Ovary (tissue), 9 donors: ENCODE results near the gene SNX5. TPM values are rescaled to one million over a fixed set of nuclear protein-coding genes. Genes with fewer than 3 reads are reported as not detected.

Source experiments
- DNase-seq, 5 donors: peaks; one replicate each; pipeline ENCODE4 v3.0.0-alpha.2; 2019 to 2020
- H3K27ac ChIP-seq, 2 donors: fragments of 200-600 bp; one replicate each; pipeline versions ENCODE4 v1.5.1 to v1.8.0; 2019 to 2022
- H3K27me3 ChIP-seq: fragments of 200-600 bp; one replicate; pipeline ENCODE4 v1.8.0; 2022
- H3K36me3 ChIP-seq: fragments of 200-600 bp; sonication (generic); one replicate; pipeline ENCODE4 v1.5.1; 2019
- H3K4me1 ChIP-seq: one replicate; pipeline ENCODE4 v1.8.1; 2013; ENCODE audit warnings: mild to moderate bottlenecking, moderate library complexity; ENCODE audit not compliant: insufficient read depth
- H3K4me3 ChIP-seq: fragments of 200-600 bp; sonication (generic); one replicate; pipeline ENCODE4 v1.5.1; 2017
- H3K9me3 ChIP-seq, 2 donors: fragments of 200-600 bp in 1 of 2; sonication (generic) in 1 of 2; one replicate each; pipeline versions ENCODE4 v1.5.1 to v1.8.1; 2013 to 2019; ENCODE audit warnings: mild to moderate bottlenecking in 1 of 2, moderate library complexity in 1 of 2
- EP300 ChIP-seq: sonication (generic); formaldehyde crosslinking; IDR thresholded peaks from one replicate; pipeline ENCODE4 v1.6.1; 2017; ENCODE audit warnings: antibody characterized with exemption
- POLR2A ChIP-seq: fragments of 450-650 bp; IDR thresholded peaks from one replicate; pipeline ENCODE4 v1.6.1; 2017; ENCODE audit warnings: antibody characterized with exemption, mild to moderate bottlenecking, moderate library complexity
- whole genome bisulfite sequencing, 3 donors: extraction: QIAGEN DNeasy Blood & Tissue Kit in 1 of 3; methylation state at CpG; one replicate each; pipeline versions ENCODE4 v1.1.5 to v1.1.7; 2013 to 2017; 5-methylcytosine and 5-hydroxymethylcytosine counted together
- intact Hi-C, 4 donors: fragments of 100-400 bp; cut with DNase I; formaldehyde crosslinking; loops; one replicate each; pipeline versions ENCODE4 v1.11.0 to v1.15.1; 2022 to 2023
- polyA plus RNA-seq, 2 donors: library from polyadenylated mRNA; stranded (reverse); fragments of 200-250 nt in 1 of 2; fragments of 350-450 nt in 1 of 2; fragmentation: Illumina TruSeq in 1 of 2; extraction: RNeasy Lipid Tissue Mini Kit (QIAGEN cat#74804) in 1 of 2; gene quantifications; one replicate each; pipeline ENCODE4 v1.2.3, GENCODE V29; 2013 to 2014
- total RNA-seq, 7 donors: library from RNA; depleted of rRNA in 2 of 7; stranded (reverse); fragments of >200 nt in 2 of 7; fragmentation: NEBNext Ultra II Directional in 3 of 7; extraction: Animal tissue kit (Norgen Biotek cat#: 25700) in 3 of 7; gene quantifications; one replicate each; pipeline versions ENCODE4 v1.1.0 to v1.2.4, GENCODE V29; 2016 to 2023
- TF ChIP-seq, protein P1 (sequence below), 3 donors: fragments of 450-650 bp in 2 of 3; fragments of 200-600 bp in 1 of 3; IDR thresholded peaks; one replicate each; pipeline versions ENCODE4 v1.5.1 to v1.8.0; 2016 to 2022; ENCODE audit warnings: antibody characterized with exemption in 3 of 3, mild to moderate bottlenecking in 1 of 3
- donor health status: DM: no; HTN: no; CAD: no; lungs with moderate emphysema.
- donor health status: DM: no; HTN: no; CAD: no.
- donor health status: Bipolar disorder and iron deficiency.
- donor health status: DM: yes; HTN: yes; CAD: no.
- donor health status: DM: no; HTN: no; CAD: no.
- donor health status: DM: yes; HTN: yes; CAD: no.

Gene SNX5
- total and polyA plus RNA-seq, 9 donors = 74.0 to 143 (median 101) TPM

DNA sequence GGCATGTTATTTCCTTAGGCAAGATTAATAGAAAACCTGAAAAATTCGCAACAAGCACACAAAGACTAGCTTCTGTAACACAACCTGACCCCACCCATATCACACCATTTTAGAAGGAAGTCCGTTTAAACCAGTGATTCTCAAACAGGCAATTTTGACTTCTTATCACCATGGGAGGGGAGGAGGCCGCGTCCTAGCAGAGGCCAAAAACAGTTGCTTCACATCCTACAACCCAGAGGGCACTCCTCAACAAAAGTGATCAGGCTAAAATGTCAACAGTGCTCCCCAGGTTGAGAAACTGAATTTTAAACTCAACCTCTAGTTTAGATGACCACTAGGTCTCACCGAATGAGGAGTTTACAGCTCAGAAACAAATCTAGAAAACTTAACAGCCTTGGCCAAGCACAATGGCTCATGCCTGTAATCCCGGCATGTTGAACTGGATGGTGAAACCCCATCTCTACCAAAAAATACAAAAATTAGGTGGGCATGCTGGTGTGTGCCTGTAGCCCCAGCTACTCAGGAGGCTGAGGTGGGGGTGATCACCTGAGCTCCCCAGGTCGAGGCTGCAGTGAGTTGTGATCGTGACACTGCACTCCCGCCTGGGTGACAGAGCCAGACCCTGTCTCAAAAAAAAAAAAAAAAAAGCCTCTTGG lies 3.4 kb downstream of the SNX5 start:
- H3K36me3 ChIP-seq = no peaks in the 10 kb centered on the region
- WGBS, 3 donors = 43 to 60% (median 48%) methylated on average over 9 of the region's 9 CpGs
- no peak overlapping the region for H3K4me3 ChIP-seq
- peaks cover 32% of the 10 kb centered on the region for H3K4me1 ChIP-seq
- H3K27ac ChIP-seq = no peak overlapping the region
- H3K27me3 ChIP-seq = no peaks in the 10 kb centered on the region
- TF ChIP-seq POLR2A = no peak
- TF ChIP-seq, protein P1, sequence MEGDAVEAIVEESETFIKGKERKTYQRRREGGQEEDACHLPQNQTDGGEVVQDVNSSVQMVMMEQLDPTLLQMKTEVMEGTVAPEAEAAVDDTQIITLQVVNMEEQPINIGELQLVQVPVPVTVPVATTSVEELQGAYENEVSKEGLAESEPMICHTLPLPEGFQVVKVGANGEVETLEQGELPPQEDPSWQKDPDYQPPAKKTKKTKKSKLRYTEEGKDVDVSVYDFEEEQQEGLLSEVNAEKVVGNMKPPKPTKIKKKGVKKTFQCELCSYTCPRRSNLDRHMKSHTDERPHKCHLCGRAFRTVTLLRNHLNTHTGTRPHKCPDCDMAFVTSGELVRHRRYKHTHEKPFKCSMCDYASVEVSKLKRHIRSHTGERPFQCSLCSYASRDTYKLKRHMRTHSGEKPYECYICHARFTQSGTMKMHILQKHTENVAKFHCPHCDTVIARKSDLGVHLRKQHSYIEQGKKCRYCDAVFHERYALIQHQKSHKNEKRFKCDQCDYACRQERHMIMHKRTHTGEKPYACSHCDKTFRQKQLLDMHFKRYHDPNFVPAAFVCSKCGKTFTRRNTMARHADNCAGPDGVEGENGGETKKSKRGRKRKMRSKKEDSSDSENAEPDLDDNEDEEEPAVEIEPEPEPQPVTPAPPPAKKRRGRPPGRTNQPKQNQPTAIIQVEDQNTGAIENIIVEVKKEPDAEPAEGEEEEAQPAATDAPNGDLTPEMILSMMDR (IDR thresholded peaks at IDR 0.05) = no peak
- no peaks in the 10 kb centered on the region for H3K9me3 ChIP-seq
- intact Hi-C loops = loop anchor here in 1 of 4 donors (5.0 kb wide), 1 partner anchor 283 kb away; the partner anchor contains the start of gene RRBP1
- DNase-seq = no peak

- intact Hi-C loops = loop anchor here in 1 of 4 donors (5.0 kb wide), 1 partner anchor 282 kb away; the partner anchor contains the start of gene RRBP1
- no peaks in the 10 kb centered on the region for H3K27me3 ChIP-seq
- H3K36me3 ChIP-seq = no peaks in the 10 kb centered on the region
- TF ChIP-seq EP300 (no peak), POLR2A (no peak)
- TF ChIP-seq, protein P1 (IDR thresholded peaks at IDR 0.05) = no peak
- 60 to 76% (median 65%) methylated on average over 3 of the region's 3 CpGs for WGBS, 3 donors
- no peak overlapping the region for H3K4me3 ChIP-seq
- H3K9me3 ChIP-seq = no peaks in the 10 kb centered on the region
- H3K27ac ChIP-seq = no peak overlapping the region
- DNase-seq = no peak
- peaks cover 29% of the 10 kb centered on the region for H3K4me1 ChIP-seq
Measured at GRCh38 chr20:17964632-17965031, 4.0 kb downstream of the SNX5 start.

GRCh38 chr20:17964073-17964472 lies 4.5 kb downstream of the SNX5 start:
- H3K36me3 ChIP-seq = no peaks in the 10 kb centered on the region
- 19 to 36% (median 26%) methylated on average over 1 of the region's 1 CpG for WGBS, 3 donors
- H3K4me1 ChIP-seq = peaks cover 30% of the 10 kb centered on the region
- H3K27me3 ChIP-seq = no peaks in the 10 kb centered on the region
- TF ChIP-seq POLR2A = no peak
- TF ChIP-seq, protein P1 (IDR thresholded peaks at IDR 0.05) = no peak
- TF ChIP-seq EP300 = no peak
- DNase-seq = no peak
- H3K9me3 ChIP-seq = no peaks in the 10 kb centered on the region
- no peak overlapping the region for H3K4me3 ChIP-seq
- intact Hi-C loops = no loop called here
- no peak overlapping the region for H3K27ac ChIP-seq

DNA sequence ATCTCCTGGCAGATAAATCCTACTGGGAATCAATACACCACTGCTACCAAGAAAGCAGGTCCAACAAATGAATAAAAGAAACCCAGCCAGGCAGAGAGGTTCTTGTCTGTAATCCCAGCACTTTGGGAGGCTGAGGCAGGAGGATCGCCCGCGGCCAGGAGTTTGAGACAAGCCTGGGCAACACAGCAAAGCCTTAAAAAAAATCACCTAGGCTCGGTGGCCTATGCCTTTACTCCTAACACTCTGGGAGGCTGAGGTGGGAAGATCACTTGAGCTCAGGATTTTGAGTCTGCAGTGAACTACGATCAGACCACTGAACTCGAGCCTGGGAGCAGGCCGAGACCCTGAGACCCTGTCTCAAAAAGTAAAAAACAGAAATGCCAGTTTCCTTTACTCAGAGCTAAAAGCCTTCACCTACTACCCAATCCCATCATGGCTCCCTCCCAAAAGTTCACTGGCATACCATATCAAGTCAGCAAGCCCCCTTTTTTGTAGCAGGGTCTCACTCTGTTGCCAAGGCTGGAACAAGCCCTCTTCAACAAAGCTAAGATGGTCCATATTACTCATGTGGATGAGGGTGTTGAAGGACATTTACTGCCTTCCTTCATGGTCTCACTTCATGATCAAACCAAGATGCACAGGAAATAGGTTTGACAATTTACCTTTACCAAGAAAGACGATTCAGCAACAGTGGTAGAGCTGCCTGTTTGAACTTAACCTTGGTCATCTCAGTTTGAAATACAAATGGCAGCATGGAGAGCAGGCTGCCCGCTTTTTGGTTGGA lies 5.3 kb downstream of the SNX5 start:
- no peaks in the 10 kb centered on the region for H3K36me3 ChIP-seq
- H3K27me3 ChIP-seq = no peaks in the 10 kb centered on the region
- DNase-seq = no peak
- H3K9me3 ChIP-seq = no peaks in the 10 kb centered on the region
- peaks cover 35% of the 10 kb centered on the region for H3K4me1 ChIP-seq
- WGBS, 3 donors = 78 to 87% (median 79%) methylated on average over 9 of the region's 9 CpGs
- TF ChIP-seq, protein P1 (IDR thresholded peaks at IDR 0.05) = no peak
- TF ChIP-seq EP300 (no peak), POLR2A (no peak)
- H3K27ac ChIP-seq = peak overlapping the region in 1 of 2 donors; percentile 30
- H3K4me3 ChIP-seq = no peak overlapping the region
- intact Hi-C loops = no loop called here
